Choroid plexus epithelial cell (primary cell): ENCODE data around the gene DYSF.
"Not testable (repeated sequence)": the region's sequence is repeated elsewhere in the genome, so short reads cannot be mapped to it uniquely, and the experiment has no call there.

Source experiments
- DNase-seq: peaks from one replicate; pipeline ENCODE4 v3.0.0-alpha.2; 2010; ENCODE audit warnings: low read depth
- H3K4me3 ChIP-seq: 2 replicates; pipeline ENCODE4 v1.5.1; 2011; ENCODE audit warnings: low read depth, mild to moderate bottlenecking, control low read depth, low read length, moderate library complexity
- CTCF ChIP-seq: conservative IDR thresholded peaks from 2 replicates; pipeline ENCODE4 v1.5.1; 2011; ENCODE audit warnings: low read depth, mild to moderate bottlenecking, control low read depth, inconsistent platforms, low read length, moderate library complexity

Gene DYSF

GRCh38 chr2:71453404-71454220 lies at the start of gene DYSF:
DYSF (plus strand) TSS chr2:71453561.
- peak; percentile 44 for DNase-seq
- no peak for TF ChIP-seq CTCF
- H3K4me3 ChIP-seq, result peak within 1 kb of the TSS; percentile 60

GRCh38 chr2:71409611-71410010 lies 43.8 kb upstream of the DYSF start:
- DNase-seq, result no peak
- H3K4me3 ChIP-seq, result no peak overlapping the region
- TF ChIP-seq CTCF, result no peak

GRCh38 chr2:71410696-71411095 lies 42.7 kb upstream of the DYSF start:
- no peak for DNase-seq
- TF ChIP-seq CTCF, result no peak
- no peak overlapping the region for H3K4me3 ChIP-seq

GRCh38 chr2:71416866-71417265 lies 36.5 kb upstream of the DYSF start:
- not testable (repeated sequence) for DNase-seq, H3K4me3 ChIP-seq

- peak overlapping the region; percentile 22 for H3K4me3 ChIP-seq
- no peak for DNase-seq
- no peak for TF ChIP-seq CTCF
Observed at GRCh38 chr2:71417300-71418202, 35.8 kb upstream of the DYSF start.

GRCh38 chr2:71419145-71419544 lies 34.2 kb upstream of the DYSF start:
- DNase-seq, result no peak
- H3K4me3 ChIP-seq, result no peak overlapping the region
- no peak for TF ChIP-seq CTCF

GRCh38 chr2:71419976-71420375 lies 33.4 kb upstream of the DYSF start:
- no peak overlapping the region for H3K4me3 ChIP-seq
- no peak for TF ChIP-seq CTCF
- no peak for DNase-seq
